H1 (cell line): Measurements from ENCODE around the gene GTF3C5. TPM values are rescaled to one million over a fixed set of nuclear protein-coding genes. Genes with fewer than 3 reads are reported as not detected.

Experiments used
- CTCF ChIA-PET: fragments of 300-600 bp; sonication (Branson Sonifier 250); formaldehyde crosslinking; loops from one replicate; lab custom pipeline; 2021; ENCODE audit not compliant: partially characterized antibody; lab: Charles Lee
- POLR2A ChIA-PET: fragments of 300-600 bp; sonication (Branson Sonifier 250); formaldehyde crosslinking; loops from one replicate; lab custom pipeline; 2021; ENCODE audit warnings: inconsistent platforms; ENCODE audit not compliant: partially characterized antibody; lab: Charles Lee
- DNase-seq, 2 experiments: peaks; one replicate each; pipeline versions ENCODE4 v3.0.0 to v3.0.0-alpha.2; 2010 to 2022; ENCODE audit warnings: low spot score in 2 of 2, low read depth in 1 of 2, mixed read lengths in 1 of 2
- FAIRE-seq: peaks from 2 replicates; lab custom pipeline; 2011; peaks lifted over from hg19 to GRCh38; lab: Jason Lieb, UNC
- H2AFZ ChIP-seq: 2 replicates; pipeline ENCODE4 v1.8.1; 2012; ENCODE audit warnings: low read length, inconsistent platforms
- H2AK5ac ChIP-seq: 2 replicates; pipeline ENCODE4 v1.6.1; 2013; ENCODE audit warnings: low read depth, low read length
- H2BK120ac ChIP-seq: replicated peaks from 2 replicates; pipeline ENCODE3; 2013; ENCODE audit warnings: low read depth, low read length, inconsistent platforms
- H2BK12ac ChIP-seq: 2 replicates; pipeline ENCODE4 v1.6.1; 2013; ENCODE audit warnings: low read depth, low read length
- H2BK15ac ChIP-seq: 2 replicates; pipeline ENCODE4 v1.6.1; 2013; ENCODE audit warnings: low read length
- H2BK20ac ChIP-seq: 2 replicates; pipeline ENCODE4 v1.6.1; 2013; ENCODE audit warnings: low read length
- H2BK5ac ChIP-seq: 2 replicates; pipeline ENCODE4 v1.6.1; 2013; ENCODE audit warnings: low read depth, low read length
- H3K14ac ChIP-seq: 2 replicates; pipeline ENCODE4 v1.6.1; 2013; ENCODE audit warnings: inconsistent platforms; ENCODE audit not compliant: insufficient read length
- H3K18ac ChIP-seq: 2 replicates; pipeline ENCODE4 v1.6.1; 2013; ENCODE audit warnings: low read length; ENCODE audit errors: extremely low read depth
- H3K23ac ChIP-seq: 2 replicates; pipeline ENCODE4 v1.6.1; 2013; ENCODE audit warnings: inconsistent platforms; ENCODE audit not compliant: insufficient read length
- H3K23me2 ChIP-seq: 2 replicates; pipeline ENCODE4 v1.6.1; 2013; ENCODE audit warnings: low read depth, low read length
- H3K27ac ChIP-seq: 2 replicates; pipeline ENCODE4 v1.6.1; 2011; ENCODE audit warnings: low read depth, low read length, inconsistent platforms
- H3K27me3 ChIP-seq, 4 experiments: replicated peaks in 1 of 4; 1 replicate in 1 of 4; 2 replicates in 3 of 4; pipeline versions ENCODE4 v1.6.1 to v1.8.1; 2011 to 2013; ENCODE audit warnings: low read length in 3 of 4, mild to moderate bottlenecking in 3 of 4, inconsistent platforms in 2 of 4, mixed read lengths in 2 of 4, moderate library complexity in 1 of 4; ENCODE audit not compliant: control insufficient read depth in 3 of 4, insufficient read depth in 3 of 4; ENCODE audit errors: extremely low read depth in 1 of 4
- H3K36me3 ChIP-seq, 4 experiments: 2 replicates each; pipeline versions ENCODE4 v1.6.1 to v1.8.1; 2011 to 2013; ENCODE audit warnings: mild to moderate bottlenecking in 4 of 4, low read length in 3 of 4, moderate library complexity in 2 of 4, control low read depth in 1 of 4, inconsistent platforms in 1 of 4; ENCODE audit not compliant: insufficient read depth in 4 of 4, control insufficient read depth in 2 of 4
- H3K4ac ChIP-seq: replicated peaks from 2 replicates; pipeline ENCODE3; 2013; ENCODE audit warnings: low read length, low read depth, mixed read lengths, inconsistent platforms; ENCODE audit not compliant: insufficient read length
- H3K4me1 ChIP-seq, 4 experiments: replicated peaks in 1 of 4; 1 replicate in 1 of 4; 2 replicates in 3 of 4; pipeline versions ENCODE4 v1.6.1 to v1.8.1; 2011 to 2013; ENCODE audit warnings: low read length in 3 of 4, inconsistent platforms in 2 of 4, mixed read lengths in 1 of 4; ENCODE audit not compliant: insufficient read depth in 4 of 4, control insufficient read depth in 3 of 4
- H3K4me2 ChIP-seq, 2 experiments: 2 replicates each; pipeline versions ENCODE4 v1.6.1 to v1.8.1; 2011 to 2013; ENCODE audit warnings: low read depth in 2 of 2, low read length in 2 of 2, control low read depth in 1 of 2, inconsistent platforms in 1 of 2, mild to moderate bottlenecking in 1 of 2; ENCODE audit not compliant: insufficient read depth in 1 of 2
- H3K4me3 ChIP-seq, 4 experiments: fragments of 200-600, 300-600 bp in 1 of 4; sonication (generic), shearing (Covaris generic), sonication (Bioruptor Twin) in 1 of 4; 2 replicates each; pipeline versions ENCODE4 v1.5.1 to v1.8.1; 2011 to 2016; ENCODE audit warnings: low read length in 4 of 4, low read depth in 3 of 4, control low read depth in 2 of 4, inconsistent platforms in 2 of 4, mild to moderate bottlenecking in 2 of 4, mixed read lengths in 1 of 4, moderate library complexity in 1 of 4; ENCODE audit not compliant: insufficient read depth in 2 of 4; ENCODE audit errors: extremely low read depth in 1 of 4
- H3K56ac ChIP-seq: replicated peaks from 2 replicates; pipeline ENCODE3; 2013; ENCODE audit warnings: low read depth, mild to moderate bottlenecking, mixed read lengths, low read length, inconsistent platforms; ENCODE audit not compliant: insufficient read length
- H3K79me1 ChIP-seq: 2 replicates; pipeline ENCODE4 v1.6.1; 2013; ENCODE audit warnings: low read depth, low read length, control low read depth
- H3K79me2 ChIP-seq, 2 experiments: 2 replicates each; pipeline versions ENCODE4 v1.6.1 to v1.8.1; 2012 to 2013; ENCODE audit warnings: low read length in 2 of 2, mild to moderate bottlenecking in 2 of 2, inconsistent platforms in 1 of 2; ENCODE audit not compliant: insufficient read depth in 2 of 2, control insufficient read depth in 1 of 2
- H3K9ac ChIP-seq, 4 experiments: replicated peaks in 1 of 4; 1 replicate in 1 of 4; 2 replicates in 3 of 4; pipeline versions ENCODE4 v1.6.1 to v1.8.1; 2011 to 2013; ENCODE audit warnings: low read depth in 3 of 4, low read length in 3 of 4, control low read depth in 2 of 4, mild to moderate bottlenecking in 2 of 4, moderate library complexity in 2 of 4, inconsistent platforms in 1 of 4; ENCODE audit errors: extremely low read depth in 1 of 4
- H3K9me3 ChIP-seq, 2 experiments: 2 replicates each; pipeline versions ENCODE4 v1.6.1 to v1.8.1; 2012 to 2013; ENCODE audit warnings: mild to moderate bottlenecking in 2 of 2, moderate library complexity in 2 of 2, control low read depth in 1 of 2, inconsistent platforms in 1 of 2, low read depth in 1 of 2, low read length in 1 of 2, mixed read lengths in 1 of 2; ENCODE audit not compliant: insufficient read depth in 2 of 2
- H4K20me1 ChIP-seq, 2 experiments: replicated peaks in 1 of 2; 2 replicates each; pipeline versions ENCODE3 to v1.8.1; 2011 to 2013; ENCODE audit warnings: inconsistent platforms in 2 of 2, low read length in 2 of 2, mild to moderate bottlenecking in 1 of 2; ENCODE audit not compliant: insufficient read depth in 2 of 2, control insufficient read depth in 1 of 2
- H4K5ac ChIP-seq: 2 replicates; pipeline ENCODE4 v1.6.1; 2013; ENCODE audit warnings: low read length, low read depth, mixed read lengths, inconsistent platforms; ENCODE audit not compliant: insufficient read length
- H4K8ac ChIP-seq: 2 replicates; pipeline ENCODE4 v1.8.0; 2013; ENCODE audit warnings: mild to moderate bottlenecking, moderate library complexity, low read length, inconsistent platforms; ENCODE audit not compliant: insufficient read depth; ENCODE audit errors: extremely low read depth
- H4K91ac ChIP-seq: replicated peaks from 2 replicates; pipeline ENCODE3; 2013; ENCODE audit warnings: low read length, mixed read lengths, inconsistent platforms; ENCODE audit not compliant: insufficient read length
- GABPA ChIP-seq: IDR thresholded peaks from 2 replicates; pipeline ENCODE4 v1.6.1; 2011; ENCODE audit warnings: mild to moderate bottlenecking, low read length, moderate library complexity, borderline replicate concordance; ENCODE audit not compliant: insufficient read depth
- JUN ChIP-seq: IDR thresholded peaks from 2 replicates; pipeline ENCODE4 v1.6.1; 2011; ENCODE audit warnings: low read depth, mild to moderate bottlenecking, improper control_type of control experiment, low read length
- JUND ChIP-seq: IDR thresholded peaks from 2 replicates; pipeline ENCODE4 v1.6.1; 2011; ENCODE audit warnings: mild to moderate bottlenecking, improper control_type of control experiment, low read length
- MAX ChIP-seq: IDR thresholded peaks from 2 replicates; pipeline ENCODE4 v1.6.1; 2012; ENCODE audit warnings: inconsistent platforms
- PHF8 ChIP-seq: fragments of 200-600 bp; sonication (generic); conservative IDR thresholded peaks from 2 replicates; pipeline ENCODE4 v1.7.1; 2012; ENCODE audit warnings: low read depth, mild to moderate bottlenecking, inconsistent platforms, low read length, moderate library complexity
- POLR2AphosphoS5 ChIP-seq: IDR thresholded peaks from 2 replicates; pipeline ENCODE4 v1.6.1; 2011; ENCODE audit warnings: low read depth, low read length
- RBBP5 ChIP-seq: IDR thresholded peaks from 2 replicates; pipeline ENCODE4 v1.7.1; 2012; ENCODE audit warnings: low read depth, mild to moderate bottlenecking, inconsistent platforms, low read length, moderate library complexity, borderline replicate concordance
- RFX5 ChIP-seq: IDR thresholded peaks from 2 replicates; pipeline ENCODE4 v1.6.1; 2011; ENCODE audit warnings: low read depth, low read length, improper control_type of control experiment, borderline replicate concordance
- SAP30 ChIP-seq: fragments of 300-600 bp; sonication (generic); IDR thresholded peaks from 2 replicates; pipeline ENCODE4 v1.7.1; 2012; ENCODE audit warnings: low read length, moderate library complexity, mild to moderate bottlenecking, inconsistent platforms; ENCODE audit not compliant: insufficient read depth, insufficient replicate concordance
- SRF ChIP-seq: IDR thresholded peaks from 2 replicates; pipeline ENCODE4 v1.6.1; 2011; ENCODE audit warnings: mild to moderate bottlenecking, low read depth, low read length, moderate library complexity
- SUZ12 ChIP-seq: fragments of 200-600 bp; sonication (generic); IDR thresholded peaks from 2 replicates; pipeline ENCODE4 v1.6.1; 2012; ENCODE audit warnings: mild to moderate bottlenecking, inconsistent platforms, low read length, moderate library complexity, mixed read lengths
- TAF7 ChIP-seq: optimal IDR thresholded peaks from 2 replicates; pipeline ENCODE3; 2011; ENCODE audit warnings: low read depth, mild to moderate bottlenecking, inconsistent platforms, low read length, moderate library complexity, borderline replicate concordance
- USF2 ChIP-seq: IDR thresholded peaks from 2 replicates; pipeline ENCODE4 v1.6.1; 2011; ENCODE audit warnings: low read length, improper control_type of control experiment
- WGBS, 2 experiments: shearing (Covaris generic) in 1 of 2; methylation state at CpG; one replicate each; pipeline versions ENCODE4 v1.1.6 to v1.1.7; 2013 to 2015; ENCODE audit warnings: low lambda C conversion rate in 2 of 2, mixed read lengths in 2 of 2, inconsistent platforms in 1 of 2, low coverage in 1 of 2, missing lambda C conversion rate in 1 of 2; ENCODE audit not compliant: insufficient replicate concordance in 2 of 2, insufficient coverage in 1 of 2, insufficient read length in 1 of 2; ENCODE audit errors: extremely low coverage in 1 of 2, missing lambda C conversion rate in 1 of 2; 5-methylcytosine and 5-hydroxymethylcytosine counted together
- polyA plus RNA-seq, 7 experiments: library from polyadenylated mRNA; depleted of rRNA in 3 of 7; stranded (reverse) in 5 of 7; unstranded in 2 of 7; fragments of >200 nt in 5 of 7; fragments of 200-250 nt in 2 of 7; gene quantifications; 1 replicate in 5 of 7; 2 replicates in 1 of 7; 4 replicates in 1 of 7; pipeline versions ENCODE4 v1.2.1 to v1.2.3, GENCODE V29; 2011 to 2013; ENCODE audit warnings: missing spikeins in 2 of 7, mixed read lengths in 2 of 7
- total RNA-seq: library from RNA; stranded (reverse); fragmentation: NEBNext Ultra II Directional; extraction: Animal tissue kit (Norgen Biotek cat#: 25700); gene quantifications from 2 replicates; pipeline ENCODE4 v1.2.1, GENCODE V29; 2021

Gene GTF3C5
- total and polyA plus RNA-seq, 2 of the 8 experiments (the other 6 are each of a cell fraction or from before 2014, with no cell fraction given) = 78.7 to 87.1 TPM

- Histone ChIP-seq H3K4me3 (no peak overlapping the region), H4K91ac (no peak overlapping the region), H3K9me3 (no peaks in the 10 kb centered on the region), H3K4me2 (no peak overlapping the region), H3K14ac (no peak overlapping the region), H3K79me1 (no peaks in the 10 kb centered on the region), H2BK15ac (no peak overlapping the region), H3K23me2 (no peaks in the 10 kb centered on the region), H3K4ac (no peak overlapping the region), H2AK5ac (no peak overlapping the region), H3K9ac (no peak overlapping the region), H4K8ac (no peak overlapping the region), H2BK20ac (no peak overlapping the region), H3K18ac (no peak overlapping the region)
- CTCF ChIA-PET = interaction anchor here (1.1 to 2.5 kb wide), 7 partner anchors 13 to 121 kb away, joined by 3 to 8 read pairs (median 3); no protein-coding TSS in a partner anchor
- 88% methylated on average over 11 of the region's 11 CpGs; no CpG with 5 or more reads in 1 of the 2 experiments for WGBS, 2 experiments
- FAIRE-seq = no peak
- POLR2A ChIA-PET = interaction anchor here (0.9 to 2.0 kb wide), 2 partner anchors 10 to 11 kb away, joined by 3 to 4 read pairs; no protein-coding TSS in a partner anchor
- TF ChIP-seq MAX = no peak
- no peak for TF ChIP-seq SRF
- TF ChIP-seq USF2 = no peak
- TF ChIP-seq RBBP5 = no peak
- no peak for TF ChIP-seq JUN
- TF ChIP-seq JUND = no peak
- TF ChIP-seq SUZ12 = no peak
- no peak for TF ChIP-seq GABPA
- no peak for TF ChIP-seq SAP30
- no peak for TF ChIP-seq RFX5
- no peak for TF ChIP-seq PHF8
- no peak for TF ChIP-seq TAF7
- no peak for TF ChIP-seq POLR2AphosphoS5
- TF ChIP-seq, all 59 proteins: peak for 0
- peaks cover 0 to 1% of the 10 kb centered on the region in 2 experiments for H4K20me1 ChIP-seq
- no peak overlapping the region for H3K27ac ChIP-seq
- H3K23ac ChIP-seq = no peak overlapping the region
- H2BK5ac ChIP-seq = no peak overlapping the region; the same call in 1 of the 2 replicates
- H3K79me2 ChIP-seq = no peaks in the 10 kb centered on the region
- no peaks in the 10 kb centered on the region for H3K27me3 ChIP-seq
- H3K56ac ChIP-seq = no peak overlapping the region
- no peak overlapping the region for H2AFZ ChIP-seq
- DNase-seq = no peak
- H2BK120ac ChIP-seq = no peak overlapping the region
- H3K4me1 ChIP-seq = no peaks in the 10 kb centered on the region
- no peak overlapping the region for H4K5ac ChIP-seq
- no peaks in the 10 kb centered on the region; a peak in 3 of 8 replicates for H3K36me3 ChIP-seq
- no peak overlapping the region for H2BK12ac ChIP-seq
Observed at GRCh38 chr9:133067813-133068212, 37.0 kb downstream of the GTF3C5 start.
